GM23338 (cell line): ENCODE data around the gene CCNG2. TPM values are rescaled to one million over a fixed set of nuclear protein-coding genes. Genes with fewer than 3 reads are reported as not detected.

Experiments used
- ATAC-seq: fragments of 200-7000 bp; cut with Tn5 transposase; 3 replicates; pipeline ENCODE4 v1.9.1; 2020
- DNase-seq: peaks from one replicate; pipeline ENCODE4 v3.0.0-alpha.2; 2015; ENCODE audit warnings: low spot score
- H2AFZ ChIP-seq: fragments of 200-600 bp; sonication (generic); 2 replicates; pipeline ENCODE4 v1.8.0; 2016; ENCODE audit warnings: antibody characterized with exemption, mild to moderate bottlenecking, moderate library complexity
- H3F3A ChIP-seq: fragments of 200-600 bp; sonication (generic); replicated peaks from 2 replicates; pipeline ENCODE4 v1.8.0; 2017; ENCODE audit warnings: antibody characterized with exemption, mixed run types, low read depth
- H3K27ac ChIP-seq: fragments of 200-600 bp; sonication (generic); 2 replicates; pipeline ENCODE4 v1.6.1; 2016; ENCODE audit warnings: low read depth
- H3K27me3 ChIP-seq: fragments of 200-600 bp; sonication (generic); 2 replicates; pipeline ENCODE4 v1.8.0; 2016; ENCODE audit warnings: mild to moderate bottlenecking, mixed run types, moderate library complexity; ENCODE audit not compliant: insufficient read depth
- H3K36me3 ChIP-seq: fragments of 200-600 bp; sonication (generic); 2 replicates; pipeline ENCODE4 v1.8.0; 2016; ENCODE audit warnings: mild to moderate bottlenecking; ENCODE audit not compliant: insufficient read depth
- H3K4me1 ChIP-seq: fragments of 200-600 bp; sonication (generic); 2 replicates; pipeline ENCODE4 v1.8.0; 2016; ENCODE audit warnings: mild to moderate bottlenecking, moderate library complexity; ENCODE audit not compliant: insufficient read depth
- H3K4me2 ChIP-seq: fragments of 200-600 bp; sonication (generic); 2 replicates; pipeline ENCODE4 v1.7.1; 2017; ENCODE audit warnings: mixed run types
- H3K4me3 ChIP-seq: fragments of 200-600 bp; sonication (generic); 2 replicates; pipeline ENCODE4 v1.6.1; 2016; ENCODE audit warnings: mixed run types
- H3K79me2 ChIP-seq: fragments of 200-600 bp; sonication (generic); replicated peaks from 2 replicates; pipeline ENCODE4 v1.8.0; 2017; ENCODE audit warnings: mild to moderate bottlenecking; ENCODE audit not compliant: insufficient read depth
- H3K9me2 ChIP-seq: fragments of 200-600 bp; sonication (generic); 2 replicates; pipeline ENCODE4 v1.8.0; 2017; ENCODE audit not compliant: insufficient read depth
- H4K20me1 ChIP-seq: fragments of 200-600 bp; sonication (generic); replicated peaks from 2 replicates; pipeline ENCODE4 v1.8.0; 2017; ENCODE audit warnings: mild to moderate bottlenecking; ENCODE audit not compliant: insufficient read depth
- H3K27ac Mint-ChIP-seq: 2 replicates; pipeline ENCODE4 v1.8.0; 2020; ENCODE audit warnings: inconsistent platforms, mild to moderate bottlenecking, moderate library complexity, mixed read lengths
- H3K27me3 Mint-ChIP-seq: 3 replicates; pipeline ENCODE4 v1.8.0; 2022; ENCODE audit warnings: low read depth, mild to moderate bottlenecking, moderate library complexity, mixed read lengths, inconsistent platforms; ENCODE audit not compliant: insufficient read depth, poor library complexity
- H3K36me3 Mint-ChIP-seq: 3 replicates; pipeline ENCODE4 v1.8.0; 2021; ENCODE audit warnings: low read depth, mild to moderate bottlenecking, inconsistent platforms, moderate library complexity, mixed read lengths
- H3K4me1 Mint-ChIP-seq: 3 replicates; pipeline ENCODE4 v1.8.0; 2020; ENCODE audit warnings: mild to moderate bottlenecking, inconsistent platforms, mixed read lengths
- H3K4me3 Mint-ChIP-seq: 3 replicates; pipeline ENCODE4 v1.8.0; 2021; ENCODE audit warnings: moderate library complexity, mild to moderate bottlenecking, inconsistent platforms, mixed read lengths
- H3K9me3 Mint-ChIP-seq: 3 replicates; pipeline ENCODE4 v1.8.0; 2020; ENCODE audit warnings: moderate library complexity, mild to moderate bottlenecking, inconsistent platforms, mixed read lengths
- CREB1 ChIP-seq: fragments of 250-450 bp; sonication (Bioruptor Pico); IDR thresholded peaks from 2 replicates; pipeline ENCODE4 v1.5.0; 2020; ENCODE audit warnings: low read depth, mild to moderate bottlenecking, moderate library complexity
- EZH2 ChIP-seq: fragments of 200-600 bp; sonication (generic); IDR thresholded peaks from one replicate; pipeline ENCODE4 v1.8.0; 2017; ENCODE audit warnings: antibody characterized with exemption, mild to moderate bottlenecking, low read depth; ENCODE audit not compliant: unreplicated experiment
- NANOG ChIP-seq: IDR thresholded peaks from 2 replicates; pipeline ENCODE4 v1.6.1; 2016; ENCODE audit warnings: antibody characterized with exemption, borderline replicate concordance
- ZNF331 ChIP-seq: fragments of 250-450 bp; sonication (Bioruptor Pico); IDR thresholded peaks from 2 replicates; pipeline ENCODE4 v1.5.0; 2020; ENCODE audit warnings: low read depth, mild to moderate bottlenecking, moderate library complexity
- ZNF462 ChIP-seq: fragments of 250-450 bp; sonication (Bioruptor Pico); IDR thresholded peaks from 2 replicates; pipeline ENCODE4 v1.5.0; 2020; ENCODE audit warnings: mild to moderate bottlenecking, moderate library complexity
- polyA plus RNA-seq: library from polyadenylated mRNA; unstranded; fragments of >200 nt; fragmentation: Nextera tagmentation; extraction: Ambion mirVana; gene quantifications from 2 replicates; pipeline ENCODE4 v1.2.1, GENCODE V29; 2016
- total RNA-seq: library from RNA; depleted of rRNA; stranded (reverse); fragments of >200 nt; shearing (Covaris generic); gene quantifications from 2 replicates; pipeline ENCODE4 v1.2.3, GENCODE V29; 2014

The CCNG2 gene
- total and polyA plus RNA-seq, 2 experiments from 2014 or later = 7.1 to 16.5 TPM

DNA sequence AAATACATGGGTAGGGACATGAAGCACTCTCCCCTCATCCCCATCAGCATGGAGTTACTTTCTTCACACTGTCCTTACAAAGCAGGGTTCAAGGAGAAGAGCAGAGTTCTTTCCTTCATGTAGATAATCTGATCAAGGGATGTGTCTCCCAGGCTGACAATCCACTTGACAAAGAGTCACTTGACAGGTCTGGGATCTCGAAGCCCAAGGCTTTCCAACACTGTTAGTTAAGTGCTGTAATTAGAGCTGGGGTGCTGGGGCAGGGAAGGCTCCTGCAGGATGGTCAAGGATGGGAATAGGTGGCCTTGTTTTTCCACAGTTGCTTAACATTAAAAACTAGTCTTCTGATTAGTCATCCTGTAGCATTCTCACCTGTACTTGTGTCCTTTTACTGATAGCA is 38.0 kb downstream of the CCNG2 start (continued):
- TF ChIP-seq ZNF462 (CRISPR knock-in tag) = no peak

DNA sequence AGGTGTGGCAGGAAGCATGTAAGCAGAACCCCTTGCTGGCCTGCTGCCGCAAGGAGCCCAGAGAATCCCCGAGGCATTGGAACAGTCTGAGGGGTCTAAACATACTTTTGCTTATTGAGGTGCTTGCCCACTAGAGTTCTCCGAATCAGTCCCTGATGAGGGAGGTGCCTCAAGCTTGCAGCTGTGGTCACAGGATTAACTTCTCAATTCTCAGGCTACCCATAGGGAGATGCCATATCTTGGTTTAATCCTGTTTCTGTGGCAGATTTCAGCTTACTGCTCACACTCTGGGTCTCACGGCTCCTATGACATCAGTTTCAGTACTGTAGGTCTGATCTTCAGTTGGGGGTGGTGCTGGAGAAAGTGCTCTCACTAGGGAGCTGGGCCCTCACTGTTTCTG is 39.9 kb downstream of the CCNG2 start:
- Histone ChIP-seq H3K9me2 (no peaks in the 10 kb centered on the region), H3K4me1 (no peaks in the 10 kb centered on the region), H3K4me3 (no peak overlapping the region), H3K27ac (no peak overlapping the region), H3K79me2 (no peaks in the 10 kb centered on the region), H2AFZ (no peak overlapping the region), H3K36me3 (no peaks in the 10 kb centered on the region), H4K20me1 (no peaks in the 10 kb centered on the region), H3K4me2 (no peak overlapping the region), H3K27me3 (peaks cover 6% of the 10 kb centered on the region; the same call in 1 of the 2 replicates), H3F3A (no peaks in the 10 kb centered on the region)
- H3K9me3 Mint-ChIP-seq = no peaks in the 10 kb centered on the region
- H3K36me3 Mint-ChIP-seq = no peaks in the 10 kb centered on the region
- peaks cover 11% of the 10 kb centered on the region for H3K27me3 Mint-ChIP-seq
- H3K27ac Mint-ChIP-seq = no peak overlapping the region
- no peak overlapping the region for H3K4me3 Mint-ChIP-seq
- H3K4me1 Mint-ChIP-seq = no peaks in the 10 kb centered on the region; the same call in none of the 3 replicates
- ATAC-seq (no peak), DNase-seq (no peak)
- no peak for TF ChIP-seq ZNF331 (CRISPR knock-in tag)

DNA sequence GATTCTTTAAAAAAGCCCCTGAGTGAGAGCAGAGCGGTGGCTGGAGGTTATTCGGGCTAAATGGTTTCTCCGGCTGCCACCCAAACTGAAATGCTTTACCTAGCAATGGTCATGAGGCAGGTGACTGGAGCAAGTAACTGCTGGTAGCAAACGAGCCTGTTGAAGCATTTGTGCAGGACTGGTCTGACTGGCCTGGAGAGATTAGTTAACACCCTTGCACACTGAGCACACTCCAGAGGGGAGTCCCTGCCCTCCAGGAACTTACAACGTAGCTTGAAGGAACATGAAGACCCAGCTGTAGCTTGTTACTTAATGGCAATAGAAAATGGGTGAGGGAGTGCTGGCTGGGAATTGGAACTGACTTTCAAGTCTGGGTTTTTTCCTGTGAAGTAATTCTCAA is 40.4 kb downstream of the CCNG2 start:
- Mint-ChIP-seq H3K27ac (no peak overlapping the region), H3K9me3 (no peaks in the 10 kb centered on the region), H3K27me3 (peaks cover 11% of the 10 kb centered on the region), H3K36me3 (no peaks in the 10 kb centered on the region), H3K4me1 (no peaks in the 10 kb centered on the region; the same call in none of the 3 replicates), H3K4me3 (no peak overlapping the region)
- DNase-seq (no peak), ATAC-seq (no peak)
- no peaks in the 10 kb centered on the region for H4K20me1 ChIP-seq
- no peak overlapping the region for H3K4me2 ChIP-seq
- H3K79me2 ChIP-seq = no peaks in the 10 kb centered on the region
- no peaks in the 10 kb centered on the region for H3K4me1 ChIP-seq
- no peak overlapping the region for H2AFZ ChIP-seq
- peaks cover 6% of the 10 kb centered on the region; the same call in 1 of the 2 replicates for H3K27me3 ChIP-seq
- no peak overlapping the region for H3K4me3 ChIP-seq
- H3K9me2 ChIP-seq = no peaks in the 10 kb centered on the region
- H3K36me3 ChIP-seq = no peaks in the 10 kb centered on the region
- H3F3A ChIP-seq = no peaks in the 10 kb centered on the region
- no peak overlapping the region for H3K27ac ChIP-seq
- TF ChIP-seq ZNF462 (CRISPR knock-in tag) (no peak), CREB1 (CRISPR knock-in tag) (no peak), NANOG (no peak), EZH2 (no peak)
